ENCODE data around the gene ACKR2.

DNA sequence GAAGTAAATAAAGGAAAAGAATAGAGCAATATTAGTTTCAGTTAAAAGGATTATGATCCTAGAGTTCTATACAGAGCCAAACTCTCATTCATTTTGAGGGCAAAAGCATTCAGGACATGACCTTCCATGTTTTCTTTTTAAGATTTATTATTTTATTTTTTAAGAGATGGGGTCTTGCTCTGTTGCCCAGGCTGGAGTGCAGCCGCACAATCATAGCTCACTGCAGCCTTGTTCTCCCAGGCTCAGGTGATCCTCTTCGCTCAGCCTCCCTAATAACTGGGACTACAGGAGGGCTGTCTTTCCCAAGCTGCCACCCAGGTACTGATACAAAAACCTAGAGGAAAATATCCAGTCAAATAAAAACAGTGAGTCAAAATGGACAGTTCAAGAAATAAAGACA is 22.6 kb upstream of the ACKR2 start:
- TF ChIP-seq, protein P1, sequence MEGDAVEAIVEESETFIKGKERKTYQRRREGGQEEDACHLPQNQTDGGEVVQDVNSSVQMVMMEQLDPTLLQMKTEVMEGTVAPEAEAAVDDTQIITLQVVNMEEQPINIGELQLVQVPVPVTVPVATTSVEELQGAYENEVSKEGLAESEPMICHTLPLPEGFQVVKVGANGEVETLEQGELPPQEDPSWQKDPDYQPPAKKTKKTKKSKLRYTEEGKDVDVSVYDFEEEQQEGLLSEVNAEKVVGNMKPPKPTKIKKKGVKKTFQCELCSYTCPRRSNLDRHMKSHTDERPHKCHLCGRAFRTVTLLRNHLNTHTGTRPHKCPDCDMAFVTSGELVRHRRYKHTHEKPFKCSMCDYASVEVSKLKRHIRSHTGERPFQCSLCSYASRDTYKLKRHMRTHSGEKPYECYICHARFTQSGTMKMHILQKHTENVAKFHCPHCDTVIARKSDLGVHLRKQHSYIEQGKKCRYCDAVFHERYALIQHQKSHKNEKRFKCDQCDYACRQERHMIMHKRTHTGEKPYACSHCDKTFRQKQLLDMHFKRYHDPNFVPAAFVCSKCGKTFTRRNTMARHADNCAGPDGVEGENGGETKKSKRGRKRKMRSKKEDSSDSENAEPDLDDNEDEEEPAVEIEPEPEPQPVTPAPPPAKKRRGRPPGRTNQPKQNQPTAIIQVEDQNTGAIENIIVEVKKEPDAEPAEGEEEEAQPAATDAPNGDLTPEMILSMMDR (IDR thresholded peaks at IDR 0.05), result no peak
- TF ChIP-seq POLR2A (IDR thresholded peaks at IDR 0.05) (no peak), POLR2AphosphoS5 (IDR thresholded peaks at IDR 0.05) (no peak), EP300 (IDR thresholded peaks at IDR 0.05) (no peak)

Data from suprapubic skin (tissue), 4 donors.